SW480 (cell line): Measurements from ENCODE around the gene TSPY8.
"Not testable (repeated sequence)": the region's sequence is repeated elsewhere in the genome, so short reads cannot be mapped to it uniquely, and the experiment has no call there.

ENCODE experiments used
- DNase-seq: peaks from one replicate; pipeline ENCODE4 v3.0.0-alpha.2; 2016; ENCODE audit warnings: low spot score

The TSPY8 gene, protein sequence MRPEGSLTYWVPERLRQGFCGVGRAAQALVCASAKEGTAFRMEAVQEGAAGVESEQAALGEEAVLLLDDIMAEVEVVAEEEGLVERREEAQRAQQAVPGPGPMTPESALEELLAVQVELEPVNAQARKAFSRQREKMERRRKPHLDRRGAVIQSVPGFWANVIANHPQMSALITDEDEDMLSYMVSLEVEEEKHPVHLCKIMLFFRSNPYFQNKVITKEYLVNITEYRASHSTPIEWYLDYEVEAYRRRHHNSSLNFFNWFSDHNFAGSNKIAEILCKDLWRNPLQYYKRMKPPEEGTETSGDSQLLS

GRCh38 chrY:9357497-9357896, at the start of gene TSPY8:
Gene TSPY8 (plus strand): TSS chrY:9357797. CDS start chrY:9357843, 46 bp downstream.
- not testable (repeated sequence) for DNase-seq

DNA sequence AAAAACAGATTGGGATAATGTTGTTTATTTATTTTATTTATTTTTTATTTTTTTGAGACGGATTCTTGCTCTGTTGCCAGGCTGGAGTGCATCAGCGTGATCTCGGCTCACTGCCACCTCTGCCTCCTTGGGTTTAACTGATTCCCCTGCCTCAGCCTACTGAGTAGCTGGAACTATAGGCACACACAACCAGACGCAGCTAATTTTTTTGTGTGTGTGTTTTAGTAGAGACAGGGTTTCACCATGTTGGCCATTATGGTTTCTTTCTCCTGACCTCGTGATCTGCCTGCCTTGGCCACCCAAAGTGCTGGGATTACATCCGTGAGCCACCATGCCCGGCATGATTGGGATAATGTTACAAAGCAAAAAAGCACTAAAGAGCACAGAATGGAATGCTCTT, 36.6 kb upstream of the TSPY8 start:
- DNase-seq, result no peak

GRCh38 chrY:9337164-9337563, 20.4 kb upstream of the TSPY8 start, which contains the start of gene TSPY4:
Gene TSPY4 (plus strand): TSS chrY:9337464. CDS start chrY:9337510, 46 bp downstream.
- DNase-seq, result not testable (repeated sequence)

- DNase-seq, result not testable (repeated sequence)
Observed at GRCh38 chrY:9396527-9396926, 38.9 kb downstream of the TSPY8 start.

GRCh38 chrY:9398121-9398520, 40.5 kb downstream of the TSPY8 start, which contains the start of gene TSPY3:
Gene TSPY3 (plus strand): TSS chrY:9398421. CDS start chrY:9398467, 46 bp downstream.
- not testable (repeated sequence) for DNase-seq
